H9 (cell line): ENCODE results near the gene MMP2. TPM values are rescaled to one million over a fixed set of nuclear protein-coding genes. Genes with fewer than 3 reads are reported as not detected.

Experiments used
- DNase-seq: peaks from one replicate; pipeline ENCODE4 v3.0.0-alpha.2; 2017
- H2AFZ ChIP-seq: one replicate; pipeline ENCODE4 v1.6.1; 2013; ENCODE audit warnings: mild to moderate bottlenecking, low read length, control low read depth, moderate library complexity
- H2AK5ac ChIP-seq: 2 replicates; pipeline ENCODE4 v1.6.1; 2013; ENCODE audit warnings: low read length, control low read depth, mixed read lengths; ENCODE audit not compliant: insufficient read length
- H2BK120ac ChIP-seq: one replicate; pipeline ENCODE4 v1.6.1; 2013; ENCODE audit warnings: low read depth, mild to moderate bottlenecking, low read length, control low read depth, inconsistent platforms; ENCODE audit not compliant: poor library complexity, severe bottlenecking
- H2BK12ac ChIP-seq: 2 replicates; pipeline ENCODE4 v1.6.1; 2013; ENCODE audit warnings: low read length, control low read depth, mixed read lengths, low read depth; ENCODE audit not compliant: insufficient read length
- H2BK15ac ChIP-seq: 2 replicates; pipeline ENCODE4 v1.6.1; 2013; ENCODE audit warnings: low read depth, low read length, control low read depth
- H2BK20ac ChIP-seq: one replicate; pipeline ENCODE4 v1.6.1; 2013; ENCODE audit warnings: low read depth, mild to moderate bottlenecking, low read length, control low read depth, inconsistent platforms; ENCODE audit not compliant: poor library complexity, severe bottlenecking
- H2BK5ac ChIP-seq: 2 replicates; pipeline ENCODE4 v1.6.1; 2013; ENCODE audit warnings: low read length, control low read depth, mixed read lengths; ENCODE audit not compliant: insufficient read length
- H3K14ac ChIP-seq: 2 replicates; pipeline ENCODE4 v1.6.1; 2013; ENCODE audit warnings: low read length, control low read depth; ENCODE audit not compliant: insufficient read depth
- H3K18ac ChIP-seq: 2 replicates; pipeline ENCODE4 v1.6.1; 2013; ENCODE audit warnings: low read depth, mild to moderate bottlenecking, mixed read lengths, low read length, control low read depth; ENCODE audit not compliant: insufficient read length
- H3K23ac ChIP-seq: 2 replicates; pipeline ENCODE4 v1.6.1; 2013; ENCODE audit warnings: low read length, control low read depth, mixed read lengths, low read depth; ENCODE audit not compliant: insufficient read length
- H3K23me2 ChIP-seq: 2 replicates; pipeline ENCODE4 v1.6.1; 2013; ENCODE audit warnings: low read depth, mild to moderate bottlenecking, mixed read lengths, low read length, control low read depth; ENCODE audit not compliant: insufficient read length, poor library complexity, severe bottlenecking
- H3K27ac ChIP-seq: 2 replicates; pipeline ENCODE4 v1.5.1; 2013; ENCODE audit warnings: low read length, control low read depth, mixed read lengths, low read depth; ENCODE audit not compliant: insufficient read length
- H3K27me3 ChIP-seq: 2 replicates; pipeline ENCODE4 v1.6.1; 2013; ENCODE audit warnings: low read length, control low read depth, inconsistent platforms; ENCODE audit not compliant: insufficient read depth
- H3K4ac ChIP-seq: 2 replicates; pipeline ENCODE4 v1.6.1; 2013; ENCODE audit warnings: low read depth, mild to moderate bottlenecking, control low read depth, inconsistent platforms, low read length, moderate library complexity
- H3K4me1 ChIP-seq: 2 replicates; pipeline ENCODE4 v1.6.1; 2013; ENCODE audit warnings: low read length, control low read depth, inconsistent platforms; ENCODE audit not compliant: insufficient read depth
- H3K4me2 ChIP-seq: 2 replicates; pipeline ENCODE4 v1.6.1; 2013; ENCODE audit warnings: low read length, control low read depth, mixed read lengths; ENCODE audit not compliant: insufficient read length, insufficient read depth
- H3K56ac ChIP-seq: 2 replicates; pipeline ENCODE4 v1.6.1; 2013; ENCODE audit warnings: low read depth, mild to moderate bottlenecking, mixed read lengths, low read length, control low read depth; ENCODE audit not compliant: insufficient read length
- H3K79me1 ChIP-seq: 2 replicates; pipeline ENCODE4 v1.6.1; 2013; ENCODE audit warnings: low read depth, mild to moderate bottlenecking, moderate library complexity, low read length, control low read depth, inconsistent platforms; ENCODE audit not compliant: insufficient read depth, poor library complexity, severe bottlenecking
- H3K79me2 ChIP-seq: 2 replicates; pipeline ENCODE4 v1.6.1; 2013; ENCODE audit warnings: low read length, control low read depth, inconsistent platforms; ENCODE audit not compliant: insufficient read depth
- H3K9ac ChIP-seq: 2 replicates; pipeline ENCODE4 v1.6.1; 2013; ENCODE audit warnings: low read length, control low read depth, mixed read lengths; ENCODE audit not compliant: insufficient read length; ENCODE audit errors: extremely low read depth
- H3K9me3 ChIP-seq: one replicate; pipeline ENCODE4 v1.6.1; 2013; ENCODE audit warnings: low read depth, low read length, inconsistent platforms; ENCODE audit not compliant: control insufficient read depth
- H3T11ph ChIP-seq: one replicate; pipeline ENCODE4 v1.6.1; 2013; ENCODE audit warnings: mild to moderate bottlenecking, low read length, control low read depth, inconsistent platforms
- H4K20me1 ChIP-seq: one replicate; pipeline ENCODE4 v1.6.1; 2013; ENCODE audit not compliant: control insufficient read depth, insufficient read length, insufficient read depth
- H4K5ac ChIP-seq: 2 replicates; pipeline ENCODE4 v1.6.1; 2013; ENCODE audit warnings: low read depth, mild to moderate bottlenecking, mixed read lengths, low read length, control low read depth; ENCODE audit not compliant: insufficient read length
- H4K8ac ChIP-seq: replicated peaks from 2 replicates; pipeline ENCODE4 v1.6.1; 2013; ENCODE audit warnings: low read length, control low read depth, mixed read lengths, low read depth; ENCODE audit not compliant: insufficient read length
- H4K91ac ChIP-seq: 2 replicates; pipeline ENCODE4 v1.6.1; 2013; ENCODE audit warnings: low read depth, mild to moderate bottlenecking, moderate library complexity, mixed read lengths, low read length, control low read depth; ENCODE audit not compliant: insufficient read length
- H3K27ac Mint-ChIP-seq, 3 experiments: 2 replicates in 2 of 3; 3 replicates in 1 of 3; pipeline ENCODE4 v1.8.0; 2020 to 2021; ENCODE audit warnings: mixed read lengths in 3 of 3, mild to moderate bottlenecking in 1 of 3, moderate library complexity in 1 of 3
- H3K27me3 Mint-ChIP-seq: 2 replicates; pipeline ENCODE4 v1.8.0; 2021; ENCODE audit warnings: low read depth, mild to moderate bottlenecking, moderate library complexity, mixed read lengths
- H3K36me3 Mint-ChIP-seq, 3 experiments: 2 replicates in 2 of 3; 3 replicates in 1 of 3; pipeline ENCODE4 v1.8.0; 2020 to 2021; ENCODE audit warnings: low read depth in 3 of 3, mixed read lengths in 3 of 3; ENCODE audit not compliant: insufficient read depth in 1 of 3
- H3K4me1 Mint-ChIP-seq, 2 experiments: 2 replicates each; pipeline ENCODE4 v1.8.0; 2020; ENCODE audit warnings: mixed read lengths in 2 of 2
- H3K4me3 Mint-ChIP-seq, 2 experiments: 2 replicates in 1 of 2; 3 replicates in 1 of 2; pipeline ENCODE4 v1.8.0; 2020 to 2021; ENCODE audit warnings: mild to moderate bottlenecking in 2 of 2, mixed read lengths in 2 of 2, moderate library complexity in 1 of 2
- H3K9me3 Mint-ChIP-seq, 2 experiments: 2 replicates in 1 of 2; 3 replicates in 1 of 2; pipeline ENCODE4 v1.8.0; 2020; ENCODE audit warnings: mild to moderate bottlenecking in 2 of 2, mixed read lengths in 2 of 2, moderate library complexity in 1 of 2
- CTCF ChIP-seq: fragments of 200-600 bp; sonication (generic); conservative IDR thresholded peaks from 3 replicates; pipeline ENCODE4 v1.8.0; 2021; ENCODE audit warnings: antibody characterized with exemption, mild to moderate bottlenecking
- WGBS: extraction: QIAGEN DNeasy Blood & Tissue Kit; methylation state at CpG from one replicate; pipeline ENCODE4 v1.1.7; 2013; ENCODE audit warnings: missing lambda C conversion rate, low lambda C conversion rate, mixed read lengths; ENCODE audit not compliant: insufficient read length; ENCODE audit errors: extremely low coverage; 5-methylcytosine and 5-hydroxymethylcytosine counted together
- total RNA-seq: library from RNA; stranded (reverse); gene quantifications from 2 replicates; pipeline ENCODE4 v1.2.1, GENCODE V29; 2021

MMP2 gene
- total RNA-seq, 1 experiment from 2014 or later, result 23.1 TPM

- H3K27ac Mint-ChIP-seq, result peak overlapping the region in 1 of 3 experiments; percentile 35; a peak in 1 of 7 replicates
- no peak overlapping the region for H3K56ac ChIP-seq
- H3K27me3 ChIP-seq, result no peaks in the 10 kb centered on the region
- H3K14ac ChIP-seq, result no peak overlapping the region
- peaks cover under 1% of the 10 kb centered on the region for H3K27me3 Mint-ChIP-seq
- H3K23ac ChIP-seq, result no peak overlapping the region
- no peaks in the 10 kb centered on the region for H3K79me1 ChIP-seq
- no peak overlapping the region for H4K91ac ChIP-seq
- H2BK20ac ChIP-seq, result no peak overlapping the region
- H4K5ac ChIP-seq, result no peak overlapping the region
- H3K4me1 Mint-ChIP-seq, result no peaks in the 10 kb centered on the region; a peak in 1 of 4 replicates
- H3K9me3 ChIP-seq, result no peaks in the 10 kb centered on the region
- no peak overlapping the region for H2BK15ac ChIP-seq
- no peaks in the 10 kb centered on the region; a peak in 1 of 5 replicates for H3K9me3 Mint-ChIP-seq
- H3K36me3 Mint-ChIP-seq, result peaks cover 8 to 25% (median 18%) of the 10 kb centered on the region in 3 experiments; a peak in 6 of 7 replicates
- no peak overlapping the region for H2BK120ac ChIP-seq
- H2BK5ac ChIP-seq, result no peak overlapping the region
- no peak for DNase-seq
- H3K18ac ChIP-seq, result no peak overlapping the region
- no peaks in the 10 kb centered on the region for H3K79me2 ChIP-seq
- no CpG with 5 or more reads among the region's 12 CpGs for WGBS
- H3K4me1 ChIP-seq, result no peaks in the 10 kb centered on the region
- no peaks in the 10 kb centered on the region for H3K23me2 ChIP-seq
- H3T11ph ChIP-seq, result no peak overlapping the region
- no peak overlapping the region for H3K4ac ChIP-seq
- H2AFZ ChIP-seq, result no peak overlapping the region
- no peak overlapping the region for H3K4me2 ChIP-seq
- no peak overlapping the region for H3K4me3 Mint-ChIP-seq
- H2AK5ac ChIP-seq, result no peak overlapping the region
- H4K8ac ChIP-seq, result no peak overlapping the region
- H2BK12ac ChIP-seq, result no peak overlapping the region
- no peaks in the 10 kb centered on the region for H4K20me1 ChIP-seq
- no peak overlapping the region for H3K9ac ChIP-seq
- TF ChIP-seq CTCF, result no peak
- H3K27ac ChIP-seq, result no peak overlapping the region
Measured at GRCh38 chr16:55488306-55488705, 9.3 kb downstream of the MMP2 start.
